Astrocyte (in vitro differentiated cells and primary cell): ENCODE results near the gene REPIN1. TPM values are rescaled to one million over a fixed set of nuclear protein-coding genes. Genes with fewer than 3 reads are reported as not detected.

ENCODE experiments used
- DNase-seq: peaks from one replicate; pipeline ENCODE4 v3.0.0-alpha.2; 2010; ENCODE audit warnings: low read depth
- FAIRE-seq: peaks from 2 replicates; lab custom pipeline; 2011; peaks lifted over from hg19 to GRCh38; lab: Jason Lieb, UNC
- H2AFZ ChIP-seq: 2 replicates; pipeline ENCODE4 v1.6.0; 2012; ENCODE audit warnings: low read depth, low read length, inconsistent platforms
- H3K27ac ChIP-seq: 2 replicates; pipeline ENCODE4 v1.5.1; 2011; ENCODE audit warnings: low read depth, low read length, inconsistent platforms
- H3K27me3 ChIP-seq: 2 replicates; pipeline ENCODE4 v1.6.0; 2011; ENCODE audit warnings: low read length, inconsistent platforms; ENCODE audit not compliant: insufficient read depth
- H3K36me3 ChIP-seq: 2 replicates; pipeline ENCODE4 v1.5.1; 2011; ENCODE audit warnings: low read length, inconsistent platforms; ENCODE audit not compliant: insufficient read depth
- H3K4me1 ChIP-seq: 2 replicates; pipeline ENCODE4 v1.5.1; 2011; ENCODE audit warnings: low read length, inconsistent platforms; ENCODE audit not compliant: insufficient read depth
- H3K4me2 ChIP-seq: 2 replicates; pipeline ENCODE4 v1.6.0; 2012; ENCODE audit warnings: low read length, inconsistent platforms
- H3K4me3 ChIP-seq: 2 replicates; pipeline ENCODE4 v1.5.1; 2011; ENCODE audit warnings: low read depth, mild to moderate bottlenecking, low read length, inconsistent platforms; ENCODE audit not compliant: insufficient read depth
- H3K79me2 ChIP-seq: 2 replicates; pipeline ENCODE4 v1.6.0; 2012; ENCODE audit warnings: mild to moderate bottlenecking, low read length, inconsistent platforms; ENCODE audit not compliant: insufficient read depth
- H3K9ac ChIP-seq: 2 replicates; pipeline ENCODE4 v1.6.0; 2012; ENCODE audit warnings: mild to moderate bottlenecking, low read length, inconsistent platforms
- H3K9me3 ChIP-seq: 2 replicates; pipeline ENCODE4 v1.5.1; 2012; ENCODE audit warnings: low read depth, mild to moderate bottlenecking, low read length, inconsistent platforms; ENCODE audit not compliant: insufficient read depth
- H4K20me1 ChIP-seq: 2 replicates; pipeline ENCODE4 v1.6.0; 2012; ENCODE audit warnings: low read length, inconsistent platforms; ENCODE audit not compliant: insufficient read depth
- H3K27ac Mint-ChIP-seq: one replicate; pipeline ENCODE4 v1.8.0; 2021; ENCODE audit warnings: mild to moderate bottlenecking, mixed read lengths; ENCODE audit not compliant: unreplicated experiment
- H3K27me3 Mint-ChIP-seq: one replicate; pipeline ENCODE4 v1.8.0; 2021; ENCODE audit warnings: low read depth, mixed read lengths; ENCODE audit not compliant: unreplicated experiment
- H3K36me3 Mint-ChIP-seq: one replicate; pipeline ENCODE4 v1.8.0; 2021; ENCODE audit warnings: low read depth, mixed read lengths; ENCODE audit not compliant: unreplicated experiment
- H3K4me1 Mint-ChIP-seq: one replicate; pipeline ENCODE4 v1.8.0; 2021; ENCODE audit warnings: low read depth, mixed read lengths; ENCODE audit not compliant: unreplicated experiment
- H3K4me3 Mint-ChIP-seq: one replicate; pipeline ENCODE4 v1.8.0; 2021; ENCODE audit warnings: mild to moderate bottlenecking, moderate library complexity, mixed read lengths; ENCODE audit not compliant: unreplicated experiment
- H3K9me3 Mint-ChIP-seq: one replicate; pipeline ENCODE4 v1.8.0; 2021; ENCODE audit warnings: mild to moderate bottlenecking, mixed read lengths; ENCODE audit not compliant: unreplicated experiment
- CTCF ChIP-seq: IDR thresholded peaks from 2 replicates; pipeline ENCODE4 v1.5.1; 2011; ENCODE audit warnings: low read depth, mild to moderate bottlenecking, inconsistent platforms, low read length, moderate library complexity; ENCODE audit not compliant: insufficient read depth
- EZH2 ChIP-seq: IDR thresholded peaks from 2 replicates; pipeline ENCODE4 v1.6.1; 2012; ENCODE audit warnings: mild to moderate bottlenecking, low read length, inconsistent platforms; ENCODE audit not compliant: insufficient read depth
- total RNA-seq: library from RNA; stranded (reverse); gene quantifications from 2 replicates; pipeline ENCODE4 v1.2.1, GENCODE V29; 2021

The REPIN1 gene
- total RNA-seq, 1 donor from 2014 or later: 95.3 TPM

DNA sequence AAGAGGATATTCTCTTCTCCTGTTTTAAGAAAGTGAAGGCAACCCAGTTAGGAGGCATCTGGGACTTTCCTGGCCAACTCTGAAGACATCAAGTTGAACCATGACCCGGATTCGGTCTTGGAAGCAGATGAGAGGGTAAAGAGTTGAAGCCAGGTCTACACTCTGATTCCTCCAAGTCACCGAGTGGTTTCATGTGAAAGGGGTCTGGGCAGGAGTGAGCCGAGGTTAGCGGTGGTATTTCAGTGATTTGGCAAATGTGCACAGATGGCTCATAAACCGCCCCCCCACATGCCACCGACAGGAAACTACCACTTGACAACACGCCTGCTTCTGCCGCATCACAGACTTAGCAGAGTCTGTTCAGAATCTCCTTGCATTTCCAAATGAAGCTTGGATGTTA lies 11.4 kb upstream of the REPIN1 start:
- no peaks in the 10 kb centered on the region for H3K27me3 Mint-ChIP-seq
- TF ChIP-seq EZH2 (no peak), CTCF (no peak)
- no peaks in the 10 kb centered on the region for H3K36me3 Mint-ChIP-seq
- no peak overlapping the region for H3K4me3 Mint-ChIP-seq
- Histone ChIP-seq H3K4me2 (no peak overlapping the region), H3K9me3 (no peaks in the 10 kb centered on the region), H3K4me1 (peaks cover 2% of the 10 kb centered on the region), H4K20me1 (no peaks in the 10 kb centered on the region), H3K79me2 (no peaks in the 10 kb centered on the region), H3K27me3 (no peaks in the 10 kb centered on the region), H3K36me3 (no peaks in the 10 kb centered on the region), H3K27ac (no peak overlapping the region), H3K4me3 (no peak overlapping the region), H3K9ac (no peak overlapping the region), H2AFZ (peak overlapping the region; percentile 1)
- H3K4me1 Mint-ChIP-seq: peaks cover 5% of the 10 kb centered on the region
- no peaks in the 10 kb centered on the region for H3K9me3 Mint-ChIP-seq
- no peak for FAIRE-seq
- no peak overlapping the region for H3K27ac Mint-ChIP-seq
- no peak for DNase-seq

- Histone ChIP-seq H2AFZ (peak overlapping the region; percentile 1), H3K4me3 (no peak overlapping the region), H4K20me1 (no peaks in the 10 kb centered on the region), H3K36me3 (no peaks in the 10 kb centered on the region), H3K27ac (no peak overlapping the region), H3K79me2 (no peaks in the 10 kb centered on the region), H3K4me2 (no peak overlapping the region), H3K9me3 (no peaks in the 10 kb centered on the region), H3K4me1 (peaks cover 2% of the 10 kb centered on the region), H3K9ac (no peak overlapping the region), H3K27me3 (no peaks in the 10 kb centered on the region)
- peaks cover 7% of the 10 kb centered on the region for H3K4me1 Mint-ChIP-seq
- H3K36me3 Mint-ChIP-seq: no peaks in the 10 kb centered on the region
- no peak for TF ChIP-seq EZH2
- FAIRE-seq: no peak
- no peak overlapping the region for H3K4me3 Mint-ChIP-seq
- peaks cover under 1% of the 10 kb centered on the region for H3K27me3 Mint-ChIP-seq
- no peak overlapping the region for H3K27ac Mint-ChIP-seq
- peak; percentile 49 for DNase-seq
- no peaks in the 10 kb centered on the region for H3K9me3 Mint-ChIP-seq
These were observed 10.7 kb upstream of the REPIN1 start for GRCh38 chr7:150357771-150358427.

DNA sequence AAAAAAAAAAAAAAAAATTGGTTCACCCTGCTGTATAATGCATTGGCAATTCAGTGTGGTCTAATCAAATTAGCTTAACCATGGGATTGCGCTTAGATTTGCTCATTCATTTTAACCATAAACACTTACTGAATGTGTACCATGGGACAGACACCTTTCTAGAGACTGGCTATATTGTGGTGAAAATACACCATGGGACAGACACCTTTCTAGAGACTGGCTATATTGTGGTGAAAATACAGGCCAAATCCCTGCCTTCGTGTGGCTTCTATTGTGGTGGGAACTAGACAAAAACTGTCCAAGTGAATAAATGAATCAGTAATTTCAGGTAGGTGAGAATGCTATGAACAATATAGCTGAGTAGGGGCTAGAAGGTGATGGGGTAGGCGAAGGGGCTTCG lies 10.2 kb upstream of the REPIN1 start:
- Mint-ChIP-seq H3K4me3 (no peak overlapping the region), H3K27ac (no peak overlapping the region), H3K4me1 (peaks cover 7% of the 10 kb centered on the region), H3K27me3 (peaks cover 3% of the 10 kb centered on the region), H3K9me3 (no peaks in the 10 kb centered on the region), H3K36me3 (no peaks in the 10 kb centered on the region)
- FAIRE-seq (no peak), DNase-seq (no peak)
- no peaks in the 10 kb centered on the region for H3K36me3 ChIP-seq
- no peaks in the 10 kb centered on the region for H3K79me2 ChIP-seq
- TF ChIP-seq EZH2 (no peak), CTCF (no peak)
- H3K4me3 ChIP-seq: no peak overlapping the region
- no peaks in the 10 kb centered on the region for H3K27me3 ChIP-seq
- H4K20me1 ChIP-seq: no peaks in the 10 kb centered on the region
- no peak overlapping the region for H3K4me2 ChIP-seq
- H3K27ac ChIP-seq: no peak overlapping the region
- no peak overlapping the region for H3K9ac ChIP-seq
- no peak overlapping the region for H2AFZ ChIP-seq
- peaks cover 2% of the 10 kb centered on the region for H3K4me1 ChIP-seq
- H3K9me3 ChIP-seq: no peaks in the 10 kb centered on the region
